ENCODE measurements around the gene OOSP1.

The OOSP1 gene

DNA sequence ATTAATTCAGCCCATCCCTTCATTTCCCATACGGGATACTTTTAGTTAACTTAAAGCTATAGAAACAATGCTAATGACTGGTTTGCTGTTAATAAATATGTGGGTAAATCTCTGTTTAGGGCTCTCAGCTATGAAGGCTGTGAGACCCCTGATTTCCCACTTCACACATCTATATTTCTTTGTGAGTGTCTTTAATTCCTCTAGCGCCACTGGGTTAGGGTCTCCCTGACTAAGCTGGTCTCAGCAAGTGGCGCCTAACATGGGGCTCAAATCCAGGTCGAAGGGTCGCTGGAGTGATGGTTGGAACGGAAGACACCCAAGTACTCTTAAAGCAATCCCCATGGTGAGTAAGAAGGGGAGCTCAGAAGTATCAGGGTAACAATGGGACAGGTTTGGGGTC is 14.4 kb upstream of the OOSP1 start:
- H3K4me1 ChIP-seq (ENCODE audit: control insufficient read depth, insufficient read depth, low read length), result no peaks in the 10 kb centered on the region
- H3K9me3 ChIP-seq (ENCODE audit: control insufficient read depth in 2 of 2, low read length in 2 of 2), result peaks cover 14 to 16% of the 10 kb centered on the region in 2 donors
- H3K9ac ChIP-seq (ENCODE audit: low read length in 2 of 2), result no peak overlapping the region
- H3K4me3 ChIP-seq (ENCODE audit: low read length in 2 of 2), result no peak overlapping the region
- H3K36me3 ChIP-seq (ENCODE audit: control insufficient read depth in 2 of 2, insufficient read depth in 2 of 2, low read length in 2 of 2), result no peaks in the 10 kb centered on the region
- no peak overlapping the region for H3K27ac ChIP-seq (ENCODE audit: low read length)
- no peaks in the 10 kb centered on the region for H3K27me3 ChIP-seq (ENCODE audit: control insufficient read depth in 1 of 2, insufficient read depth in 2 of 2, low read length in 2 of 2)

DNA sequence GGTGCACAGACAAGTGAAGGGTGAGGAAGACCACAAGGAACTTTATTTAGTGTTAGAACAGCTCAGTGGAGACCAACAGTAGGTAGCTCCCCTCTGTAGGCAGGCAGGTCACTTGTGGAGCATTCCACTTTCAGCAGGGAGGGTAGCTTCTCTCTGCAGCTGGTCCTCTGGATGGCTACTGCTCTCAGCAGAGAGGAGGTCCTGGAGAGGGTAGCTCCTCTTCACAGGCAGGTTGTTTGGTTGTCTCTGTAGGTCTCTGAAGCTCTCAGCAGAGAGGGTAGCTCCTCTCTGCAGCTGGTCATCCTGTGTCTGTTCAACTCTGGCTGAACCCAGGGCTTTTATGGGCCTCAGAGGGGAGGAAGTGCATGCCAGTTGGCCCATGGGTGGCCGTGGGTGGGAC is 6.5 kb upstream of the OOSP1 start:
- Histone ChIP-seq H3K4me1 (ENCODE audit: control insufficient read depth, insufficient read depth, low read length) (no peaks in the 10 kb centered on the region), H3K27ac (ENCODE audit: low read length) (no peak overlapping the region), H3K9ac (ENCODE audit: low read length in 2 of 2) (no peak overlapping the region), H3K27me3 (ENCODE audit: control insufficient read depth in 1 of 2, insufficient read depth in 2 of 2, low read length in 2 of 2) (no peaks in the 10 kb centered on the region), H3K4me3 (ENCODE audit: low read length in 2 of 2) (no peak overlapping the region), H3K9me3 (ENCODE audit: control insufficient read depth in 2 of 2, low read length in 2 of 2) (no peaks in the 10 kb centered on the region), H3K36me3 (ENCODE audit: control insufficient read depth in 2 of 2, insufficient read depth in 2 of 2, low read length in 2 of 2) (no peaks in the 10 kb centered on the region)

GRCh38 chr11:59938718-59939117 is 486 bp downstream of the OOSP1 start:
- Histone ChIP-seq H3K9ac (ENCODE audit: low read length in 2 of 2) (no peak overlapping the region), H3K36me3 (ENCODE audit: control insufficient read depth in 2 of 2, insufficient read depth in 2 of 2, low read length in 2 of 2) (no peaks in the 10 kb centered on the region), H3K27ac (ENCODE audit: low read length) (no peak overlapping the region), H3K9me3 (ENCODE audit: control insufficient read depth in 2 of 2, low read length in 2 of 2) (no peaks in the 10 kb centered on the region), H3K27me3 (ENCODE audit: control insufficient read depth in 1 of 2, insufficient read depth in 2 of 2, low read length in 2 of 2) (no peaks in the 10 kb centered on the region), H3K4me1 (ENCODE audit: control insufficient read depth, insufficient read depth, low read length) (no peaks in the 10 kb centered on the region), H3K4me3 (ENCODE audit: low read length in 2 of 2) (no peak overlapping the region)

GRCh38 chr11:59939482-59939881 is 1.2 kb downstream of the OOSP1 start:
- no peaks in the 10 kb centered on the region for H3K27me3 ChIP-seq (ENCODE audit: control insufficient read depth in 1 of 2, insufficient read depth in 2 of 2, low read length in 2 of 2)
- no peak overlapping the region for H3K27ac ChIP-seq (ENCODE audit: low read length)
- H3K9ac ChIP-seq (ENCODE audit: low read length in 2 of 2), result no peak overlapping the region
- no peak overlapping the region for H3K4me3 ChIP-seq (ENCODE audit: low read length in 2 of 2)
- H3K4me1 ChIP-seq (ENCODE audit: control insufficient read depth, insufficient read depth, low read length), result no peaks in the 10 kb centered on the region
- no peaks in the 10 kb centered on the region for H3K9me3 ChIP-seq (ENCODE audit: control insufficient read depth in 2 of 2, low read length in 2 of 2)
- no peaks in the 10 kb centered on the region for H3K36me3 ChIP-seq (ENCODE audit: control insufficient read depth in 2 of 2, insufficient read depth in 2 of 2, low read length in 2 of 2)

- Histone ChIP-seq H3K4me3 (ENCODE audit: low read length in 2 of 2) (no peak overlapping the region), H3K27ac (ENCODE audit: low read length) (no peak overlapping the region), H3K9ac (ENCODE audit: low read length in 2 of 2) (no peak overlapping the region), H3K36me3 (ENCODE audit: control insufficient read depth in 2 of 2, insufficient read depth in 2 of 2, low read length in 2 of 2) (no peaks in the 10 kb centered on the region), H3K27me3 (ENCODE audit: control insufficient read depth in 1 of 2, insufficient read depth in 2 of 2, low read length in 2 of 2) (no peaks in the 10 kb centered on the region), H3K4me1 (ENCODE audit: control insufficient read depth, insufficient read depth, low read length) (no peaks in the 10 kb centered on the region), H3K9me3 (ENCODE audit: control insufficient read depth in 2 of 2, low read length in 2 of 2) (no peaks in the 10 kb centered on the region)
Measured at GRCh38 chr11:59941091-59941490, 2.9 kb downstream of the OOSP1 start.

- Histone ChIP-seq H3K27me3 (ENCODE audit: control insufficient read depth in 1 of 2, insufficient read depth in 2 of 2, low read length in 2 of 2) (no peaks in the 10 kb centered on the region), H3K4me3 (ENCODE audit: low read length in 2 of 2) (no peak overlapping the region), H3K36me3 (ENCODE audit: control insufficient read depth in 2 of 2, insufficient read depth in 2 of 2, low read length in 2 of 2) (no peaks in the 10 kb centered on the region), H3K4me1 (ENCODE audit: control insufficient read depth, insufficient read depth, low read length) (no peaks in the 10 kb centered on the region), H3K9me3 (ENCODE audit: control insufficient read depth in 2 of 2, low read length in 2 of 2) (no peaks in the 10 kb centered on the region), H3K9ac (ENCODE audit: low read length in 2 of 2) (no peak overlapping the region), H3K27ac (ENCODE audit: low read length) (no peak overlapping the region)
Measured at GRCh38 chr11:59943997-59944714, 5.9 kb downstream of the OOSP1 start.

DNA sequence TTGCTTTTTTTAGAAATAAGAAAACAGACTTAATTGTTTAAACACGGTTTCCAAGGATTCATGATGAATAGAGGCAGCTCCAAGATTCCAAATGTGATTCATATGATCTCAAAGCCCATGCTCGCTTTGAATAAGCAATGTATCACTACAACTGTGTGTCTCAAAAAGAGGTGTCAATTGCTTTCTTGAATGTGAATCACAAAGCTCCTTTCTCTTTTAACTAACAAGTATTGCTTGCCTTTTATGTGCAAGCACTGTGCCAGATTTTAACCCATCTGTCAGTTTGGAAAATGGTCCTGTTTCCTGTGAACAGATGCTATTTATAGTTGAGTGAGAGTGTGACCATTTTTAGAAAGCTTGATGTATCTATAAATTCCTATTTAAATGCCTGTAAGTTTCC is 6.5 kb downstream of the OOSP1 start:
- no peak overlapping the region for H3K4me3 ChIP-seq (ENCODE audit: low read length in 2 of 2)
- no peak overlapping the region for H3K27ac ChIP-seq (ENCODE audit: low read length)
- H3K9me3 ChIP-seq (ENCODE audit: control insufficient read depth in 2 of 2, low read length in 2 of 2), result no peaks in the 10 kb centered on the region

DNA sequence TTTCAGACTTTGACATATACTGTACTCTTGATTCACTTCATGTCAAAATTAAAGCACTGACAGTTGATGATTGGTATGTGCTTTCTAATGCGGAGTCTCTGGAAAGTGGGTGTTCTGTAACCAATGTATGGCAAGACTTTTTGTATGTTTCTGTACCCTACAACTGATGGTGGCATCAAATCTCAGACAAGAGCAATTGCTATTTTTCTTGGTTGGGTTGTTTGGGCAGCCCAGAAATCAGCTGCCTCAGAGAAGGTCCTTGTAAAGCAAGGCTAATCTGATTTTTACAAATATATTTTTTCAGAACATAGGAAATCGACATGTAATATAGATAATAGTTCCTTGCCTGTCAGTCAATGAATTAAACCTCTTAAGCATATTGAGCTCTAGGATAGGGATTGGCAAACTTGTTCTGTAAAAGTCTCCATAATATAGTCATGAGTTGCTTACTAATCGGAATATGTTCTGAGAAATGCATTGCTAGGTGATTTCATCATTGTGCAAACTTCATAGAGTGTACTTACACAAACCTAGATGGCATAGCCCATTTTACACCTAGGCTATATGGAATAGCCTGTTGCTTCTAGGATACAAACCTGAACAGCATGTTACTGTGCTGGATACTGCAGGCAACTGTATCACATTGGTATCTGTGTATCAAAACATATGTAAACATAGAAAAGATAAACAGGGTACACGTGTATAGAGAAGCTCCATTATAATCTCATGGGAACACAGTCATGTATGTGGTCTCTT is 15.4 kb downstream of the OOSP1 start:
- Histone ChIP-seq H3K4me1 (ENCODE audit: control insufficient read depth, insufficient read depth, low read length) (no peaks in the 10 kb centered on the region), H3K4me3 (ENCODE audit: low read length in 2 of 2) (no peak overlapping the region), H3K27me3 (ENCODE audit: control insufficient read depth in 1 of 2, insufficient read depth in 2 of 2, low read length in 2 of 2) (no peaks in the 10 kb centered on the region), H3K9ac (ENCODE audit: low read length in 2 of 2) (no peak overlapping the region), H3K36me3 (ENCODE audit: control insufficient read depth in 2 of 2, insufficient read depth in 2 of 2, low read length in 2 of 2) (no peaks in the 10 kb centered on the region), H3K27ac (ENCODE audit: low read length) (no peak overlapping the region), H3K9me3 (ENCODE audit: control insufficient read depth in 2 of 2, low read length in 2 of 2) (no peaks in the 10 kb centered on the region)

More for the DNA sequence above, 6.5 kb downstream of the OOSP1 start:
- H3K36me3 ChIP-seq (ENCODE audit: control insufficient read depth in 2 of 2, insufficient read depth in 2 of 2, low read length in 2 of 2), result no peaks in the 10 kb centered on the region
- H3K4me1 ChIP-seq (ENCODE audit: control insufficient read depth, insufficient read depth, low read length), result no peaks in the 10 kb centered on the region
- no peak overlapping the region for H3K9ac ChIP-seq (ENCODE audit: low read length in 2 of 2)
- no peaks in the 10 kb centered on the region for H3K27me3 ChIP-seq (ENCODE audit: control insufficient read depth in 1 of 2, insufficient read depth in 2 of 2, low read length in 2 of 2)

DNA sequence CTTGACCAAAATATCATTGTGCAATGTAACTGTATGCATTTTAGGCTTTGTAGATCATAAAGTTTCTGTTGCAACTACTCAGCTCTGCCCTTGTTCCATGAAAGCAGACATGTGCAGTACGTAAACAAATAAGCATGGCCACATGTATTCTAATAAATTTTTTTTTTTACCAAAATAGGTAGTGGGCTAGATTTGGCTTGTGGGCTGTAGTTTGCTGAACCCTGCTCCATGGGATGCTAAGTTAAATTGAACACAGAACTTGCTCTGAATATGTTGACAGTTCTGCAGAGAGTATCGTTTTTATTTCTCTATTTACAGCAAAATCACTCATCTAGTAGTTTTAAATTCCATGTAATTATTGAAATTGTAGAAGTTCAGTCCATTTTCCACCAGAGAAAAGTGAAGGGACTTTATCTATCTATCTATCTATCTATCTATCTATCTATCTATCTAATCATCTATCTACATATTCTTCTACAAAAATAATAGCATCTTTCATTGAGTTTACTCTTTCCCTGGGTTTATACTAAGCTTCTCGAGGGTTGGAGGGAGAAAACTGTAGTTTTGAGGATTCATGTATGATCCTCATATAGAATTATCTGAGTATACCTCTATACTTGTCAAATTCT is 16.1 kb downstream of the OOSP1 start:
- Histone ChIP-seq H3K9me3 (ENCODE audit: control insufficient read depth in 2 of 2, low read length in 2 of 2) (no peaks in the 10 kb centered on the region), H3K36me3 (ENCODE audit: control insufficient read depth in 2 of 2, insufficient read depth in 2 of 2, low read length in 2 of 2) (no peaks in the 10 kb centered on the region), H3K9ac (ENCODE audit: low read length in 2 of 2) (no peak overlapping the region), H3K4me1 (ENCODE audit: control insufficient read depth, insufficient read depth, low read length) (no peaks in the 10 kb centered on the region), H3K27me3 (ENCODE audit: control insufficient read depth in 1 of 2, insufficient read depth in 2 of 2, low read length in 2 of 2) (no peaks in the 10 kb centered on the region), H3K27ac (ENCODE audit: low read length) (no peak overlapping the region), H3K4me3 (ENCODE audit: low read length in 2 of 2) (no peak overlapping the region)

- H3K27me3 ChIP-seq (ENCODE audit: control insufficient read depth in 1 of 2, insufficient read depth in 2 of 2, low read length in 2 of 2), result no peaks in the 10 kb centered on the region
- peaks cover 0 to 2% of the 10 kb centered on the region in 2 donors for H3K9me3 ChIP-seq (ENCODE audit: control insufficient read depth in 2 of 2, low read length in 2 of 2)
- H3K36me3 ChIP-seq (ENCODE audit: control insufficient read depth in 2 of 2, insufficient read depth in 2 of 2, low read length in 2 of 2), result no peaks in the 10 kb centered on the region
- H3K9ac ChIP-seq (ENCODE audit: low read length in 2 of 2), result no peak overlapping the region
- H3K4me1 ChIP-seq (ENCODE audit: control insufficient read depth, insufficient read depth, low read length), result no peaks in the 10 kb centered on the region
- no peak overlapping the region for H3K27ac ChIP-seq (ENCODE audit: low read length)
- H3K4me3 ChIP-seq (ENCODE audit: low read length in 2 of 2), result no peak overlapping the region
Measured at GRCh38 chr11:59957094-59957493, 18.9 kb downstream of the OOSP1 start.
